Spleen (tissue), 7 donors: ENCODE data around the gene CLEC3B.

Experiments
- CTCF ChIP-seq, 11 experiments: fragments of 200-600 bp in 7 of 11; fragments of 450-650 bp in 4 of 11; sonication (generic) in 4 of 11; IDR thresholded peaks in 8 of 11; conservative IDR thresholded peaks in 3 of 11; 1 replicate in 7 of 11; 2 replicates in 4 of 11; pipeline versions ENCODE4 v1.4.0 to v1.8.0; 2016 to 2021; ENCODE audit warnings: antibody characterized with exemption in 11 of 11, inconsistent platforms in 4 of 11, mild to moderate bottlenecking in 1 of 11
- POLR2AphosphoS5 ChIP-seq, 3 donors: sonication (generic); formaldehyde crosslinking; IDR thresholded peaks; one replicate each; pipeline ENCODE4 v1.5.1; 2017; ENCODE audit warnings: antibody characterized with exemption in 3 of 3
- donor health status: DM: no; HTN: no; CAD: no; lungs with moderate emphysema.
- donor health status: DM: no; HTN: no; CAD: no.
- donor health status: DM: no; HTN: no; CAD: no.

DNA sequence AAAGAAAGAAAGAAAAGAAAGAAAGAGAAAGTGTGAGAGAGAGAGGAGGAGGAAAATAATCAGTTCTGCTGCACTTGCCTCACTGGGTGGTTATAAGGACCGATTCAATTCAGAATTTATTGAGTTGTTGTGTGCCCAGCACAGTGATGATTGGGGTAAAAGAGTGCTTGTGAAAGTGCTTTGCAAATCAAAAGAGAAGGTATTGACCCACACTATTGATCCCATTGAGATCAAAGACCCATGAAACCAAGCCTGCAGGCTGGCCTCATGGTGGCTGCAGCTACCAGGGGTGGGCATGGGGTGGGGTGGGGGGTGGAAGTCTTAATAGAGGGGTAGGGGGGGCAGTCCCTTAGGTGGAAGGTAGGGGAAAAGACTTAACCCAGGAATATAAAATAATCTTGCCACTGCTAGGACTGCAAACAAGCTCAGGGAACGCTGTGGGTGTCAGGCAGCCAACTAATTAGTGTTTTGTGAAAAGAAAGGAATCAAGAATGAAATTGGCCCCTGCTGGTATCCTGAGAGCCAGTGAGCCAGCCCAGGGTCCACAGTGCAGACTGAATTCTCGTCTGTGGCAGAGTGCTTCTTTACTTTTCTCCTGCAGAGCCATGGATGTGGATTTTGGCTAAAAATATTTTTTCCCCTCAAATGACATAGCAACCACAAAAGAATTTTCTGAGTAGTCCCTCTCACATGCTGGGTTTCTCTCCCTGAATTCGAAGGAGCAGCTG is 34.2 kb downstream of the CLEC3B start:
- TF ChIP-seq POLR2AphosphoS5 (IDR thresholded peaks at IDR 0.05), result no peak
- no peak for TF ChIP-seq CTCF (IDR thresholded peaks at IDR 0.05 in 8 of 11, conservative IDR thresholded peaks at IDR 0.05 in 3 of 11)
